Testis (tissue), 2 donors: Measurements from ENCODE around the gene IL22RA1.

Source experiments
- CTCF ChIP-seq, 3 experiments: fragments of 450-650 bp in 2 of 3; fragments of 200-600 bp in 1 of 3; sonication (generic) in 1 of 3; IDR thresholded peaks; one replicate each; pipeline ENCODE4 v1.5.1; 2016 to 2019; ENCODE audit warnings: antibody characterized with exemption in 3 of 3, mild to moderate bottlenecking in 2 of 3, moderate library complexity in 1 of 3
- POLR2A ChIP-seq: fragments of 450-650 bp; IDR thresholded peaks from one replicate; pipeline ENCODE4 v1.6.1; 2017; ENCODE audit warnings: antibody characterized with exemption, mild to moderate bottlenecking, moderate library complexity

- TF ChIP-seq CTCF (IDR thresholded peaks at IDR 0.05) (peak; percentile 72 to 87 (median 83)), POLR2A (no peak)
These were observed 7.6 kb upstream of the IL22RA1 start for GRCh38 chr1:24150234-24151174.
